ENCODE results near the gene SLIT3. TPM values are rescaled to one million over a fixed set of nuclear protein-coding genes. Genes with fewer than 3 reads are reported as not detected.
A peak's percentile ranks its signal among the peaks of the same experiment; 100 is the strongest.

SLIT3 gene
- total RNA-seq, 1 experiment from 2014 or later = 0.10 TPM

DNA sequence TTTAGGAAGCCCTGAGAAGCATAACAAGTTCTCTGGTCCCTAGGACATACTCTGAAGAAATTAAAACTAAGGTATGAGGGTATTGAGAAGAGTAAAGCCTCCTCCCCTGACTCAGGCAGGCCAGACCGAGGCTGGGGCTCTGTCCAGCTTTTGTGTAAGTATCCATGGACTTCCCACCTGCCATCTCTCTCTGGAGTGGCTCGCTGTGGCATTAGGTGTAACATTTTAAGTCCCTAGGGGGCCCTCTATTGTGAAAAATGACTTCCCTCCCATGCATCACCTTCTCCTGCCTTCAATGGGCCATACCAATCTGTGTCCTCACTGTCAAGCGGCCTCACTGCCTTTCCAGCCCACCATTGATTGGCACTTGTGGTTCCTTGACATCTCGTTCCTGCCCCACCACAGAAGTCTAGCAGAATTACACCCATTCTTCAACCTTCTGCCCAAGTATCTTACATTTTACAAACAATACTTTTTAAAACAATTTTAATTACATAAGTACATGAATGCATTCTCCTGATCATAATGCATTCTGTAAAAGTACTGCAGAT lies 205.5 kb downstream of the SLIT3 start:
- TF ChIP-seq, protein P1, sequence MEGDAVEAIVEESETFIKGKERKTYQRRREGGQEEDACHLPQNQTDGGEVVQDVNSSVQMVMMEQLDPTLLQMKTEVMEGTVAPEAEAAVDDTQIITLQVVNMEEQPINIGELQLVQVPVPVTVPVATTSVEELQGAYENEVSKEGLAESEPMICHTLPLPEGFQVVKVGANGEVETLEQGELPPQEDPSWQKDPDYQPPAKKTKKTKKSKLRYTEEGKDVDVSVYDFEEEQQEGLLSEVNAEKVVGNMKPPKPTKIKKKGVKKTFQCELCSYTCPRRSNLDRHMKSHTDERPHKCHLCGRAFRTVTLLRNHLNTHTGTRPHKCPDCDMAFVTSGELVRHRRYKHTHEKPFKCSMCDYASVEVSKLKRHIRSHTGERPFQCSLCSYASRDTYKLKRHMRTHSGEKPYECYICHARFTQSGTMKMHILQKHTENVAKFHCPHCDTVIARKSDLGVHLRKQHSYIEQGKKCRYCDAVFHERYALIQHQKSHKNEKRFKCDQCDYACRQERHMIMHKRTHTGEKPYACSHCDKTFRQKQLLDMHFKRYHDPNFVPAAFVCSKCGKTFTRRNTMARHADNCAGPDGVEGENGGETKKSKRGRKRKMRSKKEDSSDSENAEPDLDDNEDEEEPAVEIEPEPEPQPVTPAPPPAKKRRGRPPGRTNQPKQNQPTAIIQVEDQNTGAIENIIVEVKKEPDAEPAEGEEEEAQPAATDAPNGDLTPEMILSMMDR (IDR thresholded peaks at IDR 0.05 in 2 of 3, conservative IDR thresholded peaks at IDR 0.05 in 1 of 3; ENCODE audit: borderline replicate concordance in 1 of 3, insufficient read depth in 1 of 3, low read depth in 2 of 3, low read length in 2 of 3) = 0 out of 6 replicates have a peak, but pooled peaks of 1 of the 3 experiments have one; percentile 10
- TF ChIP-seq YY1 (IDR thresholded peaks at IDR 0.05; ENCODE audit: extremely low read depth, insufficient replicate concordance, low read depth, low read length) = no peak
- DNase-seq (ENCODE audit: low read depth, low spot score) (no peak), ATAC-seq (peak; percentile 47; the same call in 1 of the 2 replicates)
- Histone ChIP-seq H3K9me2 (ENCODE audit: insufficient read depth) (no peaks in the 10 kb centered on the region), H3K4me3 (replicated peaks in 1 of 2; ENCODE audit: low read depth in 1 of 2, low read length in 2 of 2) (no peak overlapping the region), H3K9ac (ENCODE audit: low read length) (no peak overlapping the region), H3K79me2 (ENCODE audit: insufficient read depth, low read length) (no peaks in the 10 kb centered on the region), H3K36me3 (ENCODE audit: control insufficient read depth in 1 of 2, insufficient read depth in 2 of 2, low read length in 2 of 2) (no peaks in the 10 kb centered on the region), H3K4me2 (ENCODE audit: low read length) (no peak overlapping the region), H4K20me1 (ENCODE audit: insufficient read depth) (no peaks in the 10 kb centered on the region), H3K27me3 (ENCODE audit: insufficient read depth, low read length) (peaks cover 29% of the 10 kb centered on the region), H3K9me3 (ENCODE audit: control insufficient read depth in 1 of 2, insufficient read depth in 1 of 2, low read depth in 1 of 2, low read length in 2 of 2) (no peaks in the 10 kb centered on the region), H2AFZ (ENCODE audit: low read depth, low read length, poor library complexity, severe bottlenecking) (no peak overlapping the region), H3K27ac (ENCODE audit: low read depth, low read length) (no peak overlapping the region), H3K4me1 (ENCODE audit: control insufficient read depth in 1 of 2, insufficient read depth in 2 of 2, low read length in 2 of 2) (peaks cover 0 to 6% of the 10 kb centered on the region in 2 experiments; a peak in 2 of 4 replicates)
- no TSS peak for BruUV-seq (replicated peaks)
- POLR2A ChIA-PET = no interaction called here
- RAD21 ChIA-PET (ENCODE audit: low non-redundant PET in 1 of 2, low total read pairs in 2 of 2, uncharacterized antibody in 2 of 2, unreplicated experiment in 2 of 2) = no interaction called here
- CTCF ChIA-PET = no interaction called here
- intact Hi-C loops (cut with micrococcal nuclease) = no loop called here

DNA sequence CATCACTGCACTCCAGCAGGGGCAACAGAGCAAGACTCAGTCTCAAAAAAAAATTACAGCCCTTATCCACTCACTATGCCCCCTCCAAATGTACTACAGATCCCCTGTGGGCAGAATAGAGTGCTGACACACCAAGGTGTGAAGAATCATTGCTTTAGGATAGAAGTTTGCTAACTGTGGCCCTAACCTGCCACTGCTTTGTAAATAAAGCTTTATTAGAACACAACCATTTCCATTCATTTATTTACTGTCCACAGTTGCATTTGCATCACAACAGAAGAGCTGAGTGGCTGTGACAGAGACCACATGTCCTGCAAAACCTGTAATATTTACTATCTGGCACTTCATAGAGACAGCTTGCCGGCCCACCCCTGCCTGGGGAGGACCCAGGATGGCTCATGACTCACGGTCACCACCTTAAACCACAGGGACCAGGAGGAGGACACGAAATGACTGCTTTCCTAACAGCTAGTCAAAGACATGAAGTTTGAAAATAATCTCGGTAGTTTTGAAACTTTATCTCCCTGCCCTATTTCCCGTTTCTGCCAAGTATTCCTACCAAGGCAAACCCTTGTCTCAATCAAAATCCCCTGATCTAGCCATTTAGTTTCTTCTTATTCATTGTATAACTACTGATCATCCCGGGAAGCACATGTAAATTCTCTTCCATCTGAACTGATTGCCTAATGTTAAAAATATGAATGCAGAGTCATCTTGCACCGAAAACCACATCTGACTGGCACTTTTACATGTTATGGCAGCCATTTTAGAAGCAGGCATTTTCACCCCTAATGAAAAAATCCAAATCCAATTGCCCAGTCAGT lies 206.1 kb downstream of the SLIT3 start:
- DNase-seq (ENCODE audit: low read depth, low spot score) = no peak
- H3K27ac ChIP-seq (ENCODE audit: low read depth, low read length) = no peak overlapping the region
- H3K9ac ChIP-seq (ENCODE audit: low read length) = no peak overlapping the region
- TF ChIP-seq EGR1 (IDR thresholded peaks at IDR 0.05; ENCODE audit: low read depth) (no peak), EZH2 (IDR thresholded peaks at IDR 0.05) (no peak), JUND (IDR thresholded peaks at IDR 0.05) (no peak), SRF (IDR thresholded peaks at IDR 0.05; ENCODE audit: low read depth) (no peak), POLR2A (IDR thresholded peaks at IDR 0.05; ENCODE audit: borderline replicate concordance, extremely low read depth, insufficient read depth, insufficient read length) (no peak), POLR2AphosphoS5 (IDR thresholded peaks at IDR 0.05; ENCODE audit: low read depth, low read length) (no peak), ZFX (IDR thresholded peaks at IDR 0.05) (no peak), RAD21 (IDR thresholded peaks at IDR 0.05; ENCODE audit: low read depth) (no peak), ZNF274 (IDR thresholded peaks at IDR 0.05; ENCODE audit: low read depth, low read length) (no peak), SP1 (IDR thresholded peaks at IDR 0.05; ENCODE audit: low read depth) (no peak), ELF1 (IDR thresholded peaks at IDR 0.05; ENCODE audit: borderline replicate concordance, low read depth) (no peak), YY1 (IDR thresholded peaks at IDR 0.05; ENCODE audit: extremely low read depth, insufficient replicate concordance, low read depth, low read length) (no peak)
- TF ChIP-seq, protein P2, sequence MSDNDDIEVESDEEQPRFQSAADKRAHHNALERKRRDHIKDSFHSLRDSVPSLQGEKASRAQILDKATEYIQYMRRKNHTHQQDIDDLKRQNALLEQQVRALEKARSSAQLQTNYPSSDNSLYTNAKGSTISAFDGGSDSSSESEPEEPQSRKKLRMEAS (IDR thresholded peaks at IDR 0.05) = no peak

More for the DNA sequence above, 206.1 kb downstream of the SLIT3 start:
- H3K4me1 ChIP-seq (ENCODE audit: control insufficient read depth in 1 of 2, insufficient read depth in 2 of 2, low read length in 2 of 2) = peaks cover 0 to 6% of the 10 kb centered on the region in 2 experiments; a peak in 2 of 4 replicates
- ChIA-PET POLR2A (no interaction called here), RAD21 (ENCODE audit: low non-redundant PET in 1 of 2, low total read pairs in 2 of 2, uncharacterized antibody in 2 of 2, unreplicated experiment in 2 of 2) (no interaction called here), CTCF (no interaction called here)
- no peaks in the 10 kb centered on the region for H3K9me3 ChIP-seq (ENCODE audit: control insufficient read depth in 1 of 2, insufficient read depth in 1 of 2, low read depth in 1 of 2, low read length in 2 of 2)
- H2AFZ ChIP-seq (ENCODE audit: low read depth, low read length, poor library complexity, severe bottlenecking) = no peak overlapping the region
- no peaks in the 10 kb centered on the region for H3K79me2 ChIP-seq (ENCODE audit: insufficient read depth, low read length)
- ATAC-seq = no peak
- H3K27me3 ChIP-seq (ENCODE audit: insufficient read depth, low read length) = peaks cover 29% of the 10 kb centered on the region
- H3K4me3 ChIP-seq (replicated peaks in 1 of 2; ENCODE audit: low read depth in 1 of 2, low read length in 2 of 2) = no peak overlapping the region
- no peak overlapping the region for H3K4me2 ChIP-seq (ENCODE audit: low read length)
- intact Hi-C loops (cut with micrococcal nuclease) = no loop called here
- no TSS peak for BruUV-seq (replicated peaks)
- no peaks in the 10 kb centered on the region for H4K20me1 ChIP-seq (ENCODE audit: insufficient read depth)
- no peaks in the 10 kb centered on the region for H3K9me2 ChIP-seq (ENCODE audit: insufficient read depth)
- no peaks in the 10 kb centered on the region for H3K36me3 ChIP-seq (ENCODE audit: control insufficient read depth in 1 of 2, insufficient read depth in 2 of 2, low read length in 2 of 2)

Measured in HCT116 (cell line).